ENCODE results near the gene PRSS27.

- TF ChIP-seq, protein P1, sequence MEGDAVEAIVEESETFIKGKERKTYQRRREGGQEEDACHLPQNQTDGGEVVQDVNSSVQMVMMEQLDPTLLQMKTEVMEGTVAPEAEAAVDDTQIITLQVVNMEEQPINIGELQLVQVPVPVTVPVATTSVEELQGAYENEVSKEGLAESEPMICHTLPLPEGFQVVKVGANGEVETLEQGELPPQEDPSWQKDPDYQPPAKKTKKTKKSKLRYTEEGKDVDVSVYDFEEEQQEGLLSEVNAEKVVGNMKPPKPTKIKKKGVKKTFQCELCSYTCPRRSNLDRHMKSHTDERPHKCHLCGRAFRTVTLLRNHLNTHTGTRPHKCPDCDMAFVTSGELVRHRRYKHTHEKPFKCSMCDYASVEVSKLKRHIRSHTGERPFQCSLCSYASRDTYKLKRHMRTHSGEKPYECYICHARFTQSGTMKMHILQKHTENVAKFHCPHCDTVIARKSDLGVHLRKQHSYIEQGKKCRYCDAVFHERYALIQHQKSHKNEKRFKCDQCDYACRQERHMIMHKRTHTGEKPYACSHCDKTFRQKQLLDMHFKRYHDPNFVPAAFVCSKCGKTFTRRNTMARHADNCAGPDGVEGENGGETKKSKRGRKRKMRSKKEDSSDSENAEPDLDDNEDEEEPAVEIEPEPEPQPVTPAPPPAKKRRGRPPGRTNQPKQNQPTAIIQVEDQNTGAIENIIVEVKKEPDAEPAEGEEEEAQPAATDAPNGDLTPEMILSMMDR (optimal IDR thresholded peaks at IDR 0.05 in 1 of 3, IDR thresholded peaks at IDR 0.05 in 1 of 3, conservative IDR thresholded peaks at IDR 0.05 in 1 of 3; ENCODE audit: extremely low read depth in 1 of 3, insufficient read depth in 2 of 3, low read length in 3 of 3), result no peak
- no peak for TF ChIP-seq EZH2 (IDR thresholded peaks at IDR 0.05; ENCODE audit: low read length)
These were observed at the start of gene PRSS27 for GRCh38 chr16:2720064-2720457.
